Measurements from ENCODE around the gene KCNIP1. TPM values are rescaled to one million over a fixed set of nuclear protein-coding genes. Genes with fewer than 3 reads are reported as not detected.

KCNIP1 gene
- total and polyA plus RNA-seq, 2 experiments from 2014 or later: 0.43 to 0.80 TPM

DNA sequence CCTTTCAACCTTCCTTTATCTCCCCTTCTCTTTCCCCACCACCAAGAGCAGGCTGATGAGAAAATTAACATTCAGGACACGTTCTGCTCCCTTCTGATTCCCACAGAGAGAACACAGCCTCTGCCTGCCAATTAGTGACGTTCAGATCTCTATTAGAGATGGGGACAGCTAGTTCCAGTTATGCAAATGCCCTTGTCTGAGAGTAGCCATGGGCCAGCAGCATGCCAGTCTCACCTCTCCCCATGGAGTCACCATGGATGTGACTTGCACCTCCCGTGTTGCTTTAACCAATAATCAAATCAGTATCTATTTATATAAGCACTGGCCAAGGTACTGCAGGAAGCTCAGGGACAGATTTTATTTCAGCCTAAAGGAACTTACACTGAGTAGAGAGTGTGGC lies 61.3 kb downstream of the KCNIP1 start:
- no peaks in the 10 kb centered on the region for H3K9me3 ChIP-seq (ENCODE audit: low read depth)
- peaks cover 3% of the 10 kb centered on the region for H3K27me3 ChIP-seq
- H3K27ac ChIP-seq: no peak overlapping the region
- no peak overlapping the region for H3K4me3 ChIP-seq
- no peaks in the 10 kb centered on the region for H3K4me1 ChIP-seq (ENCODE audit: insufficient read depth)
- no peaks in the 10 kb centered on the region for H3K9me2 ChIP-seq (replicated peaks; ENCODE audit: insufficient read depth)
- DNase-seq (ENCODE audit: low spot score): no peak
- no peak overlapping the region for H3K4me2 ChIP-seq
- H3K36me3 ChIP-seq (replicated peaks; ENCODE audit: insufficient read depth, low read depth): no peaks in the 10 kb centered on the region
- TF ChIP-seq, protein P1, sequence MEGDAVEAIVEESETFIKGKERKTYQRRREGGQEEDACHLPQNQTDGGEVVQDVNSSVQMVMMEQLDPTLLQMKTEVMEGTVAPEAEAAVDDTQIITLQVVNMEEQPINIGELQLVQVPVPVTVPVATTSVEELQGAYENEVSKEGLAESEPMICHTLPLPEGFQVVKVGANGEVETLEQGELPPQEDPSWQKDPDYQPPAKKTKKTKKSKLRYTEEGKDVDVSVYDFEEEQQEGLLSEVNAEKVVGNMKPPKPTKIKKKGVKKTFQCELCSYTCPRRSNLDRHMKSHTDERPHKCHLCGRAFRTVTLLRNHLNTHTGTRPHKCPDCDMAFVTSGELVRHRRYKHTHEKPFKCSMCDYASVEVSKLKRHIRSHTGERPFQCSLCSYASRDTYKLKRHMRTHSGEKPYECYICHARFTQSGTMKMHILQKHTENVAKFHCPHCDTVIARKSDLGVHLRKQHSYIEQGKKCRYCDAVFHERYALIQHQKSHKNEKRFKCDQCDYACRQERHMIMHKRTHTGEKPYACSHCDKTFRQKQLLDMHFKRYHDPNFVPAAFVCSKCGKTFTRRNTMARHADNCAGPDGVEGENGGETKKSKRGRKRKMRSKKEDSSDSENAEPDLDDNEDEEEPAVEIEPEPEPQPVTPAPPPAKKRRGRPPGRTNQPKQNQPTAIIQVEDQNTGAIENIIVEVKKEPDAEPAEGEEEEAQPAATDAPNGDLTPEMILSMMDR (IDR thresholded peaks at IDR 0.05; ENCODE audit: poor library complexity): no peak
- WGBS (ENCODE audit: low lambda C conversion rate, missing lambda C conversion rate): 48% methylated on average over 3 of the region's 3 CpGs
- H3K79me2 ChIP-seq: no peaks in the 10 kb centered on the region
- H4K20me1 ChIP-seq (ENCODE audit: insufficient read depth, poor library complexity, severe bottlenecking): no peaks in the 10 kb centered on the region
- H2AFZ ChIP-seq: no peak overlapping the region

DNA sequence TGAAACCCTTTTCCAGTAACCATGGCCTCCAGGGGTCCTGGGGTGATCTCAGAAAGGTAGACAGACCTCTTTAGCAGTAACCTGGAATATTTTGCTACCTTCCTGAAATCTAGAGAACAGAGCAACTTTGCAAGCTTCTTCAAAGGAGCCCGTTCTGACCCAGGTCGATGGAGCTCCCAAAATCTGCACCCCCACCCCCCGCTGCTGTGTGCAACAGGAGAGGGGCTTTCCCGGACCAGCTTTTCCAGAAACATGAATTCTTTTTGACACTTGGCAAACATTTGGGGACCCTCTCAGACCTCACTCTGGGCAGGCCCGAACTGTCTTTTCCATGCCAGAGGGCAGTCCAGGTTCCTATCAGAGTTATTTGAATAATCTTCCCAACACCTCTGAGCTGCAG lies 65.3 kb downstream of the KCNIP1 start:
- H3K79me2 ChIP-seq: no peaks in the 10 kb centered on the region
- H2AFZ ChIP-seq: no peak overlapping the region
- H3K36me3 ChIP-seq (replicated peaks; ENCODE audit: insufficient read depth, low read depth): no peaks in the 10 kb centered on the region
- H3K4me2 ChIP-seq: no peak overlapping the region
- TF ChIP-seq, protein P1 (IDR thresholded peaks at IDR 0.05; ENCODE audit: poor library complexity): no peak
- no peak for TF ChIP-seq EZH2phosphoT487 (IDR thresholded peaks at IDR 0.05; ENCODE audit: low read depth, severe bottlenecking, unreplicated experiment)
- no peak for TF ChIP-seq EZH2 (IDR thresholded peaks at IDR 0.05; ENCODE audit: borderline replicate concordance)
- DNase-seq (ENCODE audit: low spot score): no peak
- H4K20me1 ChIP-seq (ENCODE audit: insufficient read depth, poor library complexity, severe bottlenecking): no peaks in the 10 kb centered on the region
- whole genome bisulfite sequencing (ENCODE audit: low lambda C conversion rate, missing lambda C conversion rate): 94% methylated on average over 5 of the region's 5 CpGs
- H3K4me3 ChIP-seq: no peak overlapping the region
- peaks cover 8% of the 10 kb centered on the region for H3K4me1 ChIP-seq (ENCODE audit: insufficient read depth)
- H3K9me2 ChIP-seq (replicated peaks; ENCODE audit: insufficient read depth): no peaks in the 10 kb centered on the region
- no peaks in the 10 kb centered on the region for H3K9me3 ChIP-seq (ENCODE audit: low read depth)
- no peaks in the 10 kb centered on the region for H3K27me3 ChIP-seq
- no peak overlapping the region for H3K27ac ChIP-seq

DNA sequence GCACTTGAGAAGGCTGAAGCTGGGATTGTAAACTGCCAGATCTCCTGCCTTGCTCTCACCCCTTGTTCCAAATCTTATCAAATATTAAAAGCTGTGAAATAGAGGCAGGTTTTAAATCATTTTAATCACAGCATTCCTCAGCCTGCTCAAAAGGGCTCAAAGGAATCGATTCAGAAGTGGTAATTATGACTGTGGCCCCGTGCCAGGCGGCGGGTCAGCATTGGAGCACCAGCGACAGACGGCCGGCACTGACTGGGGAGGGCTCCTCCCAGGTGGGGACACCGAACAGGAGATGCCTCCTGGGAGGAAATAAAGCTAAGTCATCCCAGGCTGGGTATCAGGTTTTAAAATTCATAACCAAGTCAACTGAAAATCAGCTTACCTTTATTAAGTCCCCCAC lies 66.7 kb downstream of the KCNIP1 start:
- WGBS (ENCODE audit: low lambda C conversion rate, missing lambda C conversion rate): 84% methylated on average over 8 of the region's 8 CpGs

More for the DNA sequence above, 66.7 kb downstream of the KCNIP1 start:
- no peaks in the 10 kb centered on the region for H3K9me2 ChIP-seq (replicated peaks; ENCODE audit: insufficient read depth)
- H3K27me3 ChIP-seq: no peaks in the 10 kb centered on the region
- H3K4me2 ChIP-seq: no peak overlapping the region
- peaks cover 8% of the 10 kb centered on the region for H3K4me1 ChIP-seq (ENCODE audit: insufficient read depth)
- no peak overlapping the region for H3K4me3 ChIP-seq
- no peaks in the 10 kb centered on the region for H3K9me3 ChIP-seq (ENCODE audit: low read depth)
- no peak overlapping the region for H3K27ac ChIP-seq
- TF ChIP-seq EZH2 (IDR thresholded peaks at IDR 0.05; ENCODE audit: borderline replicate concordance) (no peak), EZH2phosphoT487 (IDR thresholded peaks at IDR 0.05; ENCODE audit: low read depth, severe bottlenecking, unreplicated experiment) (no peak)
- TF ChIP-seq, protein P1 (IDR thresholded peaks at IDR 0.05; ENCODE audit: poor library complexity): no peak
- no peak for DNase-seq (ENCODE audit: low spot score)
- H4K20me1 ChIP-seq (ENCODE audit: insufficient read depth, poor library complexity, severe bottlenecking): no peaks in the 10 kb centered on the region
- no peaks in the 10 kb centered on the region for H3K36me3 ChIP-seq (replicated peaks; ENCODE audit: insufficient read depth, low read depth)
- H2AFZ ChIP-seq: no peak overlapping the region
- H3K79me2 ChIP-seq: no peaks in the 10 kb centered on the region

Data from hepatocyte (in vitro differentiated cells).